ENCODE results near the gene P3H2. TPM values are rescaled to one million over a fixed set of nuclear protein-coding genes. Genes with fewer than 3 reads are reported as not detected.
"Not testable (repeated sequence)": the region's sequence is repeated elsewhere in the genome, so short reads cannot be mapped to it uniquely, and the experiment has no call there.

P3H2 gene
- total and polyA plus RNA-seq, 7 donors, result 0.24 to 3.4 (median 1.2) TPM

DNA sequence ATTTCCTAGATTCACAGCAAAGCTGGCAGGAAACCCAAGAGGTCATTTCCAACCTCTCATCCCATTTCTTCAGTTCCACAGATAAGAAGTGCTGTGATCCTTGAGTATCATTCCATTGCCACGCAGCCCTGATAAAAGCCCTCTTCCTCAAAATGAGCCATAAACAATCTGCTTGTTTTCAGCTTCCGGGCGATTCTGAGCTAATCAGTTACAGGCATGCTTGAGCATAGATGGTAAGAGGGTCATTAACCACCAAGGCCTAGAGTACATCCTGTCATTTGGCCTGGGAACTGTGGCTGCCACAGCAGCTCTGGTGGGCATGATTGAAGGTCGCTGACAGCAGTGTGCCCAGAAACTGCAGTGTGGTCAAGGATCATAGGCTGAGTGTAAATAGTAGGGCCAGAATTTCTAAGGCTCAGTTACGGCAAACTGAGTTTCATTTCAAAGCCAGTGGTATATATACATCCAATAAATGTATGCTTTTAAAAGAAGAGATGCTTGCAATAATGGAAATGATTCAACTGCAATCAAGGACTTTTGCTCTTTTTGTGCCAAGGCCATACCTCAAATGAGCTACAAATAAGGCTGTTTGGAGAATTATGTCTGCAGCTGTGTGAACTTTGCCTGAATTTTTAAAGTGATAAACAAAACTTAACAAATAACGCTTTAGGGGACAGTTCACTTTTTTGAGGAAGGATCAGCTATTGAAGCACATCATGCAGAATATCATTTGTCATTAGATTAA lies 47.3 kb downstream of the P3H2 start:
- intact Hi-C loops (cut with DNase I), result no loop called here
- H3K36me3 ChIP-seq (ENCODE audit: insufficient read depth in 1 of 2, low read depth in 1 of 2), result no peaks in the 10 kb centered on the region
- ATAC-seq, result no peak
- H3K4me3 ChIP-seq, result no peak overlapping the region
- 33 to 51% (median 44%) methylated on average over 6 of the region's 6 CpGs for WGBS, 3 donors
- no peaks in the 10 kb centered on the region for H3K27me3 ChIP-seq (ENCODE audit: insufficient read depth in 3 of 3, low read length in 2 of 3)
- no peaks in the 10 kb centered on the region for H3K9me3 ChIP-seq
- TF ChIP-seq CTCF (IDR thresholded peaks at IDR 0.05), result no peak
- no peaks in the 10 kb centered on the region for H3K4me1 ChIP-seq
- H3K27ac ChIP-seq, result no peak overlapping the region
- DNase-seq, result no peak

DNA sequence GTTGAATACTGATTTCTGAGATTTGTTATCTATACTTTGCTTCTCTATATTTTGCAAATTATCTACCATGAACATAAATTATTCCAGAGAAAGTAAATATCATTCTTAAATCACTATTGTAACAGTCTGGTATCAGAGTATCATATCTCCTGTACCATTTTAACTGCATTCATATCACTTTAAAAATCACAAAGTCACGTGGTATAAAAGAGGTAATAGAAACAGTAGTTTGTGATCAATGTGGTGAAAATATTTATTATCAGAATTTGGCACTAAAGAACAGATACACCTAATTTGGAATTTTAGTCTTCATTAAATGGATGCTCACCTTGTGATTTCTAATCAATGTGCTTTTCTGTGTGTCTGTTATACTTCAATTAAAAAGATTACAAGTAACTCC lies 47.8 kb downstream of the P3H2 start:
- no peak for DNase-seq
- Histone ChIP-seq H3K27me3 (ENCODE audit: insufficient read depth in 3 of 3, low read length in 2 of 3) (no peaks in the 10 kb centered on the region), H3K36me3 (ENCODE audit: insufficient read depth in 1 of 2, low read depth in 1 of 2) (no peaks in the 10 kb centered on the region), H3K27ac (no peak overlapping the region), H3K4me3 (no peak overlapping the region), H3K9me3 (no peaks in the 10 kb centered on the region), H3K4me1 (no peaks in the 10 kb centered on the region)
- WGBS, 3 donors, result 63 to 80% (median 72%) methylated on average over 1 of the region's 1 CpG
- intact Hi-C loops (cut with DNase I), result no loop called here
- TF ChIP-seq CTCF (IDR thresholded peaks at IDR 0.05), result no peak
- no peak for ATAC-seq

- 87 to 91% (median 88%) methylated on average over 9 of the region's 9 CpGs for WGBS, 3 donors
- H3K4me3 ChIP-seq; H3K27me3 ChIP-seq (ENCODE audit: insufficient read depth in 3 of 3, low read length in 2 of 3); H3K36me3 ChIP-seq (ENCODE audit: insufficient read depth in 1 of 2, low read depth in 1 of 2); H3K9me3 ChIP-seq; ATAC-seq; H3K4me1 ChIP-seq; DNase-seq; H3K27ac ChIP-seq; intact Hi-C loops (cut with DNase I): not testable (repeated sequence)
Measured at GRCh38 chr3:190071921-190072320, 48.8 kb downstream of the P3H2 start.

DNA sequence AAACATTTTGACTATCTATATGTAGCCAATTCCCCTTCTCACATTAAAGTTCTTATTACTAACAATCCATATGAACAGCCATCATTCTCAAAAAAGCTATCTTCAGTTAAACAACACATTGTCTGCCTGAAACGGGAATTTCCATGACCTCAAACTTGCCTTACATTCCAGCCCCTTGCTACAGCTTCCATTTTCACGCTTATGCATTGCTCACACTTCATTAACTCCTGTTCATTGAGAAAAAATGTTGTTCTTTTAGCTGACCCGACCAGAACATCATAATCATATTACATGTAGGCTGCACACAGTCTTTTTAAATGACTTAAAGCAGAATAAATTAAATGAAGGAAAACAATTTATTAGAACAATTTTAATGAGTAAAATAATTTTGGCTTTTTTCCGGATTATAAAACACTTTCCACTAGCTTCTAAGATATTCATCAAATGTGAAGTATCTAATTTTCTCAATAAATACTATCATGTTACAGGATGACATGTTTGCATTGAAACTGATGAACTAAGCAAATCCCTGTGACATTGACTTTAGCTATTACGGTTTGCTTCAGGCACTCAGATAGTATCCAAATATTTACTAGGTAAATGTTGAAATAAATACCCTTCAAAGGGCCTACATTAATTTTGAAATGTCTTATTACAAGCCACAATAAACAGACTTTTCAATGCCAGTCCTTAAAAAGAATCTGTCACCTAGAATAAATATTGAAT lies 49.9 kb downstream of the P3H2 start:
- H3K27me3 ChIP-seq (ENCODE audit: insufficient read depth in 3 of 3, low read length in 2 of 3), result no peaks in the 10 kb centered on the region
- no peak for DNase-seq
- no peak overlapping the region for H3K4me3 ChIP-seq
- H3K27ac ChIP-seq, result no peak overlapping the region
- WGBS, 3 donors, result 48 to 57% (median 56%) methylated on average over 5 of the region's 5 CpGs
- H3K36me3 ChIP-seq (ENCODE audit: insufficient read depth in 1 of 2, low read depth in 1 of 2), result no peaks in the 10 kb centered on the region
- H3K4me1 ChIP-seq, result no peaks in the 10 kb centered on the region
- intact Hi-C loops (cut with DNase I), result no loop called here
- ATAC-seq, result no peak
- TF ChIP-seq CTCF (IDR thresholded peaks at IDR 0.05), result no peak
- H3K9me3 ChIP-seq, result no peaks in the 10 kb centered on the region

DNA sequence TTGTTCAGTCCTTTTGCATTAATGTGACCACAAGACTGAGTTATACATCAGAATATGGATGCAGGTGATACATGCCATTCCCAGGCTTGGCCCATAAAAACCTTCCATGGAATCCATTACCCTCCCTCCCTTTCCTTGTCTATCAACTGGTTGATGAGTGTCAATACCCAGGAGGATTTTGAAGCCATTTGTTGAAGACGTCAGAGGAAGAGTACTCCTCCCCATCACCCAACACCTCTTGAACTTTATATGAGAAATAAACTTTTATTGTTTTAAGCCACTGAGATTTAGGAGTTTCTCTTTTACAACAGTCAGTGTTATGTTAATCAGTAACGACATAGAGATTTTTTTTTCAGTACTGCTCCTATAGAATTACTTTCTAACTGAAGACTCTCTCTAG lies 55.5 kb downstream of the P3H2 start:
- no peak overlapping the region for H3K27ac ChIP-seq
- intact Hi-C loops (cut with DNase I), result no loop called here
- TF ChIP-seq CTCF (IDR thresholded peaks at IDR 0.05), result no peak
- DNase-seq, result no peak
- ATAC-seq, result no peak
- no peaks in the 10 kb centered on the region for H3K27me3 ChIP-seq (ENCODE audit: insufficient read depth in 3 of 3, low read length in 2 of 3)
- H3K4me3 ChIP-seq, result no peak overlapping the region
- WGBS, 3 donors, result 88 to 92% (median 89%) methylated on average over 2 of the region's 2 CpGs
- H3K4me1 ChIP-seq, result no peaks in the 10 kb centered on the region
- no peaks in the 10 kb centered on the region for H3K9me3 ChIP-seq
- H3K36me3 ChIP-seq (ENCODE audit: insufficient read depth in 1 of 2, low read depth in 1 of 2), result no peaks in the 10 kb centered on the region
